Gastroesophageal sphincter (tissue), 3 donors: ENCODE results near the gene UBR4.

Experiments
- CTCF ChIP-seq, 4 experiments: fragments of 200-600 bp in 2 of 4; fragments of 450-650 bp in 2 of 4; sonication (generic) in 1 of 4; IDR thresholded peaks; one replicate each; pipeline ENCODE4 v1.5.1; 2017 to 2019; ENCODE audit warnings: antibody characterized with exemption in 4 of 4, mild to moderate bottlenecking in 2 of 4, moderate library complexity in 2 of 4
- POLR2A ChIP-seq, 2 donors: fragments of 450-650 bp; IDR thresholded peaks; one replicate each; pipeline ENCODE4 v1.6.1; 2017; ENCODE audit warnings: antibody characterized with exemption in 2 of 2, mild to moderate bottlenecking in 2 of 2, moderate library complexity in 1 of 2
- POLR2AphosphoS5 ChIP-seq: sonication (generic); formaldehyde crosslinking; IDR thresholded peaks from one replicate; pipeline ENCODE4 v1.6.1; 2017; ENCODE audit warnings: antibody characterized with exemption

GRCh38 chr1:19197845-19198244 is 12.2 kb downstream of the UBR4 start:
- no peak for TF ChIP-seq CTCF (IDR thresholded peaks at IDR 0.05)
- no peak for TF ChIP-seq POLR2A (IDR thresholded peaks at IDR 0.05)
- TF ChIP-seq POLR2AphosphoS5: no peak
